ENCODE data around the gene NPTXR. TPM values are rescaled to one million over a fixed set of nuclear protein-coding genes. Genes with fewer than 3 reads are reported as not detected.

NPTXR gene
- total RNA-seq, 2 donors from 2014 or later, result 2.5 to 2.6 TPM

DNA sequence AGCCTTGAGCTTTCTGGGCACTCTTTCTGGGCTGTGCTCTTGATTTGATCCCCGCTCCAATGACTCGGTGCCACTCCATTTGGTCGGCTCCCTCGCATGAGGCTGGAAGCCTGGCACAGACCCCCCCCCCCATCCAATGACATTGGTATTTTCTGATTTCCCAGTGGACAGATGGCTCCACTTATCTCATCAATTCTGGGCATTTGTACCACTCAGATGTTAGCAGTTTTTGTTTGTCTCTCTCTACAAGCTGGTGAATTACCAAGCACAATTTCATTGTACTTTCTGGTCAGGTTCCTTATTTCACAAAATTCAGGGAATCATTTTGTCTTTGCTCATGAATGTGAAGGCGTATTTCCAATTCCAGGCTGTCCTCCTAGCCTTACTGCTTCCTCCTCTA is 59.0 kb downstream of the NPTXR start:
- H3K27ac Mint-ChIP-seq, result no peak overlapping the region

DNA sequence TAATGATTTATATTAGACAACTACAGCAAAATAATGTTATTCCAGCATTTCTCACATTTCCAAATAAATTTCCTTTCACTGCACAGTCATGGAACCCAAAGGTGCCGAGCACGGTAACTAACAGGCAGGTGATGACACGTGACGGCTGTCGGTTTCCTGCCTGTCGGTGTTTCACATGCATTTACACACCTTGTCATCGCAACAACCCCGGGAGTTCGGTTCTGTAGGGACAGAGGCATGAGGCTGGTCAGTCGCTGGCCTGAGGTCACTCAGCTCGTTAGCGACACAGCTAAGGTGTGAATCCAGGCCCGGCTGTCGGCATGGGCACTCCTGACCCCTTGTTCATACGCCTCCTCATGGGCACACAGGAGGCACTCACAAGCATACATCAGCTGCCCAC is 59.8 kb downstream of the NPTXR start:
- no peak overlapping the region for H3K27ac Mint-ChIP-seq
- H3K36me3 Mint-ChIP-seq (ENCODE audit: low read depth), result peaks cover 7% of the 10 kb centered on the region
- no peak overlapping the region for H3K4me3 Mint-ChIP-seq
- DNase-seq (no peak), ATAC-seq (no peak)
- no peaks in the 10 kb centered on the region for H3K9me3 ChIP-seq (ENCODE audit: control insufficient read depth, low read length, poor library complexity, severe bottlenecking)
- peaks cover 14% of the 10 kb centered on the region for H3K4me1 Mint-ChIP-seq
- H3K27me3 Mint-ChIP-seq, result no peaks in the 10 kb centered on the region

More for the DNA sequence above, 59.0 kb downstream of the NPTXR start:
- no peak for DNase-seq
- ATAC-seq, result no peak
- peaks cover 14% of the 10 kb centered on the region for H3K4me1 Mint-ChIP-seq
- peaks cover 7% of the 10 kb centered on the region for H3K36me3 Mint-ChIP-seq (ENCODE audit: low read depth)
- H3K27me3 Mint-ChIP-seq, result no peaks in the 10 kb centered on the region
- H3K4me3 Mint-ChIP-seq, result no peak overlapping the region
- no peaks in the 10 kb centered on the region for H3K9me3 ChIP-seq (ENCODE audit: control insufficient read depth, low read length, poor library complexity, severe bottlenecking)

DNA sequence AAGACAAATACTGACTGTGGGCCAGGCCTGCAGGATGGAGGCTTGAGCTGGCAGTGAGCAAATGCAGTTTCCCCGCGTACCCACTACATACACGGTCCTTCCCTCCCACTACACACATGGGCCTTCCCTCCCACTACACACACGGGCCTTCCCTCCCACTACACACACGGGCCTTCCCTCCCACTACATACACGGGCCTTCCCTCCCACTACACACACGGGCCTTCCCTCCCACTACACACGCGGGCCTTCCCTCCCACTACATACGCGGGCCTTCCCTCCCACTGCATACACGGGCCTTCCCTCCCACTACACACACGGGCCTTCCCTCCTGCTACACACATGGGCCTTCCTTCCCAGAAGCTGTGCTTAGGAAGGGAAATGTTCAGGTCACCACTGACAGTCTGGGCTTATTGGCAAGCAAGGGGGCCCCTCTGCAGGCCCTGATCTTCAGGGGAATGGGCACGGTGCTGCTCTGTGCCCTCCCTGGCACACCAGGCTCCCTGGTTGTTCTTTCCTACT is 60.7 kb downstream of the NPTXR start:
- Mint-ChIP-seq H3K4me3 (no peak overlapping the region), H3K4me1 (peaks cover 14% of the 10 kb centered on the region), H3K36me3 (ENCODE audit: low read depth) (peaks cover 7% of the 10 kb centered on the region), H3K27ac (peak overlapping the region; percentile 72), H3K27me3 (no peaks in the 10 kb centered on the region)
- DNase-seq (no peak), ATAC-seq (no peak)
- H3K9me3 ChIP-seq (ENCODE audit: control insufficient read depth, low read length, poor library complexity, severe bottlenecking), result no peaks in the 10 kb centered on the region

DNA sequence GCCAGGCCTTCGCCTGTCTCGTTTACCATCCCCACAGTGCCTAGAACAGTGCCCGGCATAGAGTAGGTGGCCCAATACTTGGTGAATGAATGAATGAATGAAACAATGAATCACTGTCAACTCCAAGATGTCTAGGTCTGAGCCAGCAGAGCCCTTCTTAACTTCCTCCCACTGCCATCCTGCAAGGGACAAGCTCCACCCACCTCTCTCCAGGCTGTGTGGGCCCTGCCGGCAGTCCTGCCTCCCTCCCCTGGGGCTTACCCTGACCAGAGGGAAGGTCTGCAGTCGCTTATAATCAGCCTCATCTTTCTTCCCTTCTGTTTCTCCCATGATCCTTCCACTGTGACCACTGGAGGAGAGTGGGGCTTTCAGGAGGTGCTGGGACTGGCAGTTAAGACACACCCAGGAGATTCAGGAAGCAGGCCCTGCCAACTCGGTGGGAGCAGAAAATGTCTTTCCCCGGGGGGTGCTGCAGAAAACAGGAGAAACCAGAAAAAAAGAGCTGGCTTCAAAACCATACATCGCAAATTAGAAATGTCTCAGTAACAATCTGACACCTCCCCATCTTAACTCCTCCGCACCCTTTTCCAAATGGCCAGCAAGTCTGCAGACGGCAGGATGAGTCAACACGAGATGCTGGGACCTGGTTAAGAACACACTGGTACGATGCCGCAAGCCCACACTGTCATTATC is 61.3 kb downstream of the NPTXR start:
- DNase-seq (no peak), ATAC-seq (no peak)
- no peaks in the 10 kb centered on the region for H3K9me3 ChIP-seq (ENCODE audit: control insufficient read depth, low read length, poor library complexity, severe bottlenecking)
- Mint-ChIP-seq H3K36me3 (ENCODE audit: low read depth) (peaks cover 7% of the 10 kb centered on the region), H3K27me3 (no peaks in the 10 kb centered on the region), H3K4me1 (peaks cover 14% of the 10 kb centered on the region), H3K27ac (peak overlapping the region; percentile 72), H3K4me3 (no peak overlapping the region)

DNA sequence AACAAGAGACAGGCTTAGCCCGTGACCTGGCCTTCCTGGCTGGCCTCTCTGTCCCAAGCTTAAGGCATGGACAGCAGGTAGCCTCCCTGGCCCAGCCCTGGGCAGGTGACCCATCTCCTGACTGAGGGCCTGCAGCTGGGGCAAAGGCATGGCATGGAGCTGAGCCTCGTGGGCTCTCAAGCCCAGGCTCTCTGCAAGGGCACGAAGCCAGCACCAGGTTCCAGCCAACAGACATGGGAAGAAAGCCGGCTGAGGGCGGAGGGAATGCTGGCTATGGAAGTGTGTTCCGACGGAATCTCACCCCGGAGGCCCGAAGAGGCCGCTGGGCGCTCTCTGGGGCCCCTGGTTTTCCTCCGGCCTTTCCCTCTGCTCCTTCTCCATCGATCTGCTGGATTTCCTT is 62.8 kb downstream of the NPTXR start:
- Mint-ChIP-seq H3K36me3 (ENCODE audit: low read depth) (peaks cover 7% of the 10 kb centered on the region), H3K4me1 (peaks cover 14% of the 10 kb centered on the region), H3K27ac (no peak overlapping the region), H3K27me3 (no peaks in the 10 kb centered on the region), H3K4me3 (no peak overlapping the region)
- ATAC-seq (no peak), DNase-seq (no peak)
- H3K9me3 ChIP-seq (ENCODE audit: control insufficient read depth, low read length, poor library complexity, severe bottlenecking), result no peaks in the 10 kb centered on the region

DNA sequence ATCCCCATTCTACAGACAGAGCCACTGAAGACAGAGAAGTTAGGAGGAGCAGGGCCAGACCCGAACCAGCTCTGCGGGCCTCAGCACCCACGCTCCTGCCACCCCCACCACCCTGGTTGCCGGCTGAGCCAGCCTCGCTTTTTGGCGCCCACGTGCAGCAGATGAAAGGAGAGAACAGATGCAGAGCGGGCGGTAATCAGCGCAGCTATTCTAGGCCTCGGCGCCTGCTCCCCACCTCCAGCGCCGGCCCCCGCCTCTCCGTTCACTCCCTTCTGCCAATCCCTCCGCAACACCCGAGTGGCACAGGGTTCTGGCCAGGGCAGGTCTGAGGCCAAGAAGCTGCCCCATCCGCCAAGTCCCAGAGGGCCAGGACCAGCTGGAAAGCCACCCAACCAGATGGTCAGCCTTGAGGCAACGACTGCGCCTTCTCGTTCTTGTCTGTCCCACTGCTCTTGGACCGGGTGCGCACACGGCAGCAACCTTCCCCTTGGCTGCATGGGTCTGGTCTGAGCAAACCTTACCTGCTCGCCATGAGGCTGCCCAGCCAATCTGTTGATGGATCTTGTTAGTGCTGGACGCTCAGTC is 66.6 kb downstream of the NPTXR start:
- ATAC-seq (no peak), DNase-seq (no peak)
- no peak overlapping the region for H3K4me3 Mint-ChIP-seq
- peaks cover 7% of the 10 kb centered on the region for H3K4me1 Mint-ChIP-seq
- no peaks in the 10 kb centered on the region for H3K27me3 Mint-ChIP-seq
- H3K27ac Mint-ChIP-seq, result no peak overlapping the region
- H3K9me3 ChIP-seq (ENCODE audit: control insufficient read depth, low read length, poor library complexity, severe bottlenecking), result no peaks in the 10 kb centered on the region
- peaks cover 6% of the 10 kb centered on the region for H3K36me3 Mint-ChIP-seq (ENCODE audit: low read depth)

DNA sequence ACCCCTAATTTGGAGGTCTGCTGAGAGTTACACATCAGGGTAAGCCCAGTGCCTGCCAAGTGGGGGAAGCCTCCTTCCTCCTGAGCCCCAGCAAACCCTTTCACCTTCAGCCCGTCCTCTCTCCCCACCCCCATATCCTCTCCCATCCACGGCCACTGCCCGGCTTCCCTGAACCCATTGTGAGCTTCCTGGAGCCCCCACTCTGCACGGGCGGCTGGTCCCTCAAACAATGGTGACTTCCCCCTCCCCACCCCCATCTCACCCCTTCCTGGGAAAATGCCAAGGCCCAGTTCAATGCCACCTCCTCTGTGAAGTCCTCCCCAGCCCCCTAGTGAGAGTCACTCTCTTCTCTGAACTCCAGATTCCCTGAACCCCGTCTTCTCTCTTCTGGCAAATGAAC is 67.7 kb downstream of the NPTXR start:
- Mint-ChIP-seq H3K27me3 (no peaks in the 10 kb centered on the region), H3K4me3 (no peak overlapping the region), H3K27ac (no peak overlapping the region), H3K36me3 (ENCODE audit: low read depth) (no peaks in the 10 kb centered on the region), H3K4me1 (no peaks in the 10 kb centered on the region)
- no peaks in the 10 kb centered on the region for H3K9me3 ChIP-seq (ENCODE audit: control insufficient read depth, low read length, poor library complexity, severe bottlenecking)
- DNase-seq, result no peak
- ATAC-seq, result no peak

DNA sequence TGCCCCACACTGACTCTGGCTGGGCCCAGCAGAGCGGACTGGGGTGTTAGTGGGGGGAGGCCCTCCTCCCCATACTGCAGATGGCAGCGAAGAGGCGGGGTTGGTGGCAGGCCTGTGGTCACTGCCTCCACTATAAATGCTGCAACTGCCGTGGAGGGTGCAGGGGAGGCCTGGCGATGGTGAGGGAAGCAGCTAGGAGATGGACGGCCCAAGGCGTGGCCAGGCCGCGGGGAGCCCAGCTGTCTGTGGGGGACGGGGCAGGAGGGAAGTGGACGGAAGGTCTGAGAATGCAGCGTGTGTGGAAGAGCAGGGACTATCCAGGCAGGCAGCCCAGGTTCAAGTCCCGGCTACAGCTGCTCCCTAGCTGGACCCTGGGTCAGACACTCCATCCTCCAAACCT is 68.2 kb downstream of the NPTXR start:
- H3K4me1 Mint-ChIP-seq, result no peaks in the 10 kb centered on the region

DNA sequence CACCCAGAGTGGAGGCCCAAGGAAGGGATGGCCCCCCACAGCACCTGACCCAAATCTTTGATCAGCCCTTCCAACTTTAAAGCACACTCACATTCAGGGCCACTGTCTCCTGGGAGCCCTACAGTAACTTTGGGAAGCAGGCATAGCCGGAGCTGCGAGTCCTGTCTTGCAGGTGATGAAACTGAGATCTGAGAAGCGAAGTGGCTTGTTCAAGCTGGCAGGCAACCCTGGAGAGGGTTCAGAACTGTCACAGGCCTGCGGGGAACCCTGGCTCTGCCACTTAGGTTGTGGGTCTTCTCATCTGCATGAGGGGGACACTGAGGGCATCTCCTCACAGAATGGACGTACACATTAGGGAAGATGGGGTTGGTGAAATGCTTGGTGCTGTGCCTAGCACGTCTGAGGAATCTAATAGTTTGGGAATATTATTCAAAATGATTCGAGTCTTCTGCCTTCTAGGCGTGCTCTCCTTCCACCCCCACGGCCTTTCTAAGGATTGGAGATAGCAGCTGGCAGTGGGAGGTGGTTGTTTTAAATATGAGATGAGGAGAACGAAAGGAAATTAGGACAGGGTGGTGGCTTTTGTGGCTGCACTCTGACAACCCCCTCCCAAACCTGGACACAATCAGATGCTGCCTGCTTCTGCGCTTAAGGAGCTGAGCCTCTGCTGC is 69.2 kb downstream of the NPTXR start:
- Mint-ChIP-seq H3K27me3 (no peaks in the 10 kb centered on the region), H3K27ac (peak overlapping the region; percentile 24), H3K4me3 (no peak overlapping the region), H3K36me3 (ENCODE audit: low read depth) (no peaks in the 10 kb centered on the region), H3K4me1 (no peaks in the 10 kb centered on the region)
- ATAC-seq (no peak), DNase-seq (no peak)
- H3K9me3 ChIP-seq (ENCODE audit: control insufficient read depth, low read length, poor library complexity, severe bottlenecking), result no peaks in the 10 kb centered on the region

More for the DNA sequence above, 68.2 kb downstream of the NPTXR start:
- H3K27me3 Mint-ChIP-seq, result no peaks in the 10 kb centered on the region
- DNase-seq (no peak), ATAC-seq (no peak)
- no peaks in the 10 kb centered on the region for H3K36me3 Mint-ChIP-seq (ENCODE audit: low read depth)
- no peak overlapping the region for H3K27ac Mint-ChIP-seq
- no peaks in the 10 kb centered on the region for H3K9me3 ChIP-seq (ENCODE audit: control insufficient read depth, low read length, poor library complexity, severe bottlenecking)
- no peak overlapping the region for H3K4me3 Mint-ChIP-seq

DNA sequence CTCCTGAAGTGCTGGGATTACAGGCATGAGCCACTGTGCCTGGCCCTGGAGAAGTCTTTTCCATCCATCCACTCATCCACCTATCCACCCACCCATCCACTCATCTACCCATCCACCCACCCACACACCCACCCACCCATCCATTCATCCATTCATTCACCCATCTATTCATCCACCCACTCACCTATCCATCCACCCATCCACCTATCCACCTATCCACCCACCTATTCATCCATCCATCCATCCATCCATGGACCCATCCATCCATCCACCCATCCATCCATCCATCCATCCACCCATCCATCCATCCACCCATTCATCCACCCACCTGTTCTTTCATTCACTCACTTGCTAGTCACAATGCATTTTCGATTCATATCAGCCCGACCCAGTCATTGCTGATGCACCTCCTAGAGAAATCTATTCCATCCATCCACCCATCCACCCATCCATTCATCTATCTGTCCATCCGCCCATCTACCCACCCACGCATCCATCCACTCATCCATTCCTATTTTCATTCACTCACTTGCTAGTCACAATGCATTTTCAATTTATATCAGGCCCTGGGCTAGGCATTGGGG is 70.4 kb downstream of the NPTXR start:
- Mint-ChIP-seq H3K4me1 (peaks cover 6% of the 10 kb centered on the region), H3K27me3 (no peaks in the 10 kb centered on the region), H3K36me3 (ENCODE audit: low read depth) (no peaks in the 10 kb centered on the region), H3K27ac (no peak overlapping the region), H3K4me3 (no peak overlapping the region)
- no peaks in the 10 kb centered on the region for H3K9me3 ChIP-seq (ENCODE audit: control insufficient read depth, low read length, poor library complexity, severe bottlenecking)
- ATAC-seq (no peak), DNase-seq (no peak)

DNA sequence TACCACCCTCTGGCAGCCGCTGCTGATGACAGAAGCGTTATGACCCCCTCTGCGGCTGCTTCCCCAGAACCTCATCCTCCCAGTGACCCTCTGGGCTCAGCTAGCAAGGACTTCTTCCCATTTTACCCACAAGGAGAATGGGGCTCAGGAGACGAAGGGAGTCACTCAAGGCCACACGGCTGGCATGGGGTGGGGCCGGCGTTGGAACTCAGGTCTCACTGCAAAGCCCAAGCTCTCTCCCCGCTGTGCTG is 71.3 kb downstream of the NPTXR start:
- H3K9me3 ChIP-seq (ENCODE audit: control insufficient read depth, low read length, poor library complexity, severe bottlenecking), result no peaks in the 10 kb centered on the region
- ATAC-seq (no peak), DNase-seq (no peak)
- Mint-ChIP-seq H3K4me3 (no peak overlapping the region), H3K27ac (no peak overlapping the region), H3K4me1 (peaks cover 6% of the 10 kb centered on the region), H3K27me3 (no peaks in the 10 kb centered on the region), H3K36me3 (ENCODE audit: low read depth) (no peaks in the 10 kb centered on the region)

DNA sequence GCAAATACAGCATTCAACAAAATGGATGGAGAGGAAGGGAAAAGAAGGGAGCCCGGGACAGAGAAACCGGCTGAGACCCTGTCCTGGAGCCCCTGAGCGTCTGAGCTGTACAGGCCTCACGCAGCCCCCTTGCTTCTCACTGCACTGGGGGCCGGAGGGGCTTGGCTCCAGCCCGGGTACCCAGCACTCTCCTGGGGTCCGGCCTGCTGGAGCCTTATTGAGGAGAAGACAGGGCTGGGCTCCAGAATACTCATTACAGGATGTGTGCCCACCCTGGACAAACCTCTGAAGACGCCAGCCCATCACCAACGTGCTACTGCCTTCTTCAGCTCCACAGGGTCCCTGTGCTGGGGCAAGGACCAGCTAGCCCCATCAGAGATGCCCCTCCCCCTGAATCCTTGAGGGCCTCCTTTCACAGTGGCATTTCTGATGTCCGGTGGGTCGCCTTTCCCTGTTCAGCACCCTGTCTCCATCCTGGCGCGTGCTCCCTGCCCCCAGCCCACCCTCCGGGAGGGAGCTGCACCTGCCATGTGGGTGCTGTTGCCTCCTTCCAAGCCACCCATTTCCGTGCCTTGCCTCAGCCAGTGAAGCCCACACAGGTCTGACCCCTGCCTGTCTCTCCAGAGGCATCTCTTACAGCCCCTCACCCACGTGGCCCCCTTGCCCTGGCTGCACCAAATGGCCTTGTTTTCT is 73.4 kb downstream of the NPTXR start:
- H3K36me3 Mint-ChIP-seq (ENCODE audit: low read depth), result no peaks in the 10 kb centered on the region
- no peak for DNase-seq
- no peaks in the 10 kb centered on the region for H3K27me3 Mint-ChIP-seq
- ATAC-seq, result no peak
- H3K4me3 Mint-ChIP-seq, result peak overlapping the region; percentile 53
- H3K9me3 ChIP-seq (ENCODE audit: control insufficient read depth, low read length, poor library complexity, severe bottlenecking), result no peaks in the 10 kb centered on the region
- H3K4me1 Mint-ChIP-seq, result peaks cover 12% of the 10 kb centered on the region
- no peak overlapping the region for H3K27ac Mint-ChIP-seq
